COLO668 (cell line): ENCODE measurements around the gene MDM1.

Source experiments
- DNase-seq: peaks from one replicate; lab custom pipeline; 2025; ENCODE audit not compliant: unreplicated experiment; lab: John Stamatoyannopoulos, UW

Gene MDM1

GRCh38 chr12:68331869-68332727 lies at the start of gene MDM1:
MDM1 (minus strand) TSS chr12:68332362; CDS start chr12:68332245, 117 bp downstream.
- DNase-seq: peak; percentile 98

GRCh38 chr12:68381476-68382219 lies 49.5 kb upstream of the MDM1 start:
- DNase-seq: no peak

- DNase-seq: no peak
These were observed 46.9 kb upstream of the MDM1 start for GRCh38 chr12:68378872-68379606.

GRCh38 chr12:68377881-68378280 lies 45.7 kb upstream of the MDM1 start:
- no peak for DNase-seq

- DNase-seq: no peak
These were observed 44.7 kb upstream of the MDM1 start for GRCh38 chr12:68376901-68377300.

- DNase-seq: no peak
These were observed 43.9 kb upstream of the MDM1 start for GRCh38 chr12:68375756-68376695.

GRCh38 chr12:68374307-68374982 lies 42.3 kb upstream of the MDM1 start:
- DNase-seq: peak; percentile 75

- no peak for DNase-seq
These were observed 38.5 kb upstream of the MDM1 start for GRCh38 chr12:68370667-68371066.

GRCh38 chr12:68370006-68370590 lies 37.9 kb upstream of the MDM1 start:
- DNase-seq: peak; percentile 61

- DNase-seq: no peak
These were observed 36.2 kb upstream of the MDM1 start for GRCh38 chr12:68368327-68368726.

- no peak for DNase-seq
These were observed 35.7 kb upstream of the MDM1 start for GRCh38 chr12:68367903-68368302.

GRCh38 chr12:68367116-68367515 lies 35.0 kb upstream of the MDM1 start:
- no peak for DNase-seq

- peak; percentile 22 for DNase-seq
These were observed 32.9 kb upstream of the MDM1 start for GRCh38 chr12:68364893-68365725.

GRCh38 chr12:68364328-68364727 lies 32.2 kb upstream of the MDM1 start:
- DNase-seq: no peak

GRCh38 chr12:68361953-68362352 lies 29.8 kb upstream of the MDM1 start:
- DNase-seq: no peak

GRCh38 chr12:68359674-68360073 lies 27.5 kb upstream of the MDM1 start:
- DNase-seq: no peak

- peak; percentile 33 for DNase-seq
These were observed 26.6 kb upstream of the MDM1 start for GRCh38 chr12:68358532-68359485.
